Medulla oblongata (tissue), 1 donor: ENCODE data around the gene C11orf16.
"Not testable (repeated sequence)": the region's sequence is repeated elsewhere in the genome, so short reads cannot be mapped to it uniquely, and the experiment has no call there.

Experiments
- DNase-seq: peaks from one replicate; pipeline ENCODE4 v3.0.0-alpha.2; 2015; ENCODE audit errors: extremely low spot score

Gene C11orf16

GRCh38 chr11:8937159-8937558, 4.4 kb upstream of the C11orf16 start:
- DNase-seq = no peak

- not testable (repeated sequence) for DNase-seq
These were observed 3.0 kb upstream of the C11orf16 start for GRCh38 chr11:8935789-8936188.

- no peak for DNase-seq
These were observed 2.2 kb upstream of the C11orf16 start for GRCh38 chr11:8934742-8935488.

GRCh38 chr11:8933931-8934330, 1.2 kb upstream of the C11orf16 start:
- DNase-seq = no peak

- DNase-seq = no peak
These were observed 2.1 kb downstream of the C11orf16 start for GRCh38 chr11:8930456-8931175.

GRCh38 chr11:8928981-8929615, 3.6 kb downstream of the C11orf16 start:
- DNase-seq = no peak

- DNase-seq = no peak
These were observed 4.5 kb downstream of the C11orf16 start for GRCh38 chr11:8928205-8928604.

GRCh38 chr11:8927233-8927632, 5.5 kb downstream of the C11orf16 start:
- no peak for DNase-seq

- DNase-seq = no peak
These were observed 6.5 kb downstream of the C11orf16 start for GRCh38 chr11:8926236-8926635.

- DNase-seq = no peak
These were observed 7.0 kb downstream of the C11orf16 start for GRCh38 chr11:8925711-8926110.

GRCh38 chr11:8922691-8923090, 10.1 kb downstream of the C11orf16 start:
- no peak for DNase-seq

- no peak for DNase-seq
These were observed 15.5 kb downstream of the C11orf16 start for GRCh38 chr11:8917157-8917825.

GRCh38 chr11:8914661-8915018, 18.1 kb downstream of the C11orf16 start:
- no peak for DNase-seq

- DNase-seq = peak; percentile 73
These were observed 18.6 kb downstream of the C11orf16 start for GRCh38 chr11:8913961-8914660.

- DNase-seq = peak; percentile 98
These were observed 21.5 kb downstream of the C11orf16 start, which contains the start of gene AKIP1 for GRCh38 chr11:8911029-8911823. Gene AKIP1 (plus strand): TSS chr11:8911189. CDS start chr11:8911450, 261 bp downstream.

- no peak for DNase-seq
These were observed 22.1 kb downstream of the C11orf16 start for GRCh38 chr11:8910649-8911026.

- peak; percentile 27 for DNase-seq
These were observed 24.6 kb downstream of the C11orf16 start for GRCh38 chr11:8908099-8908498.

- DNase-seq = no peak
These were observed 25.6 kb downstream of the C11orf16 start for GRCh38 chr11:8907116-8907515.

GRCh38 chr11:8905528-8906165, 27.1 kb downstream of the C11orf16 start:
- no peak for DNase-seq

- no peak for DNase-seq
These were observed 33.5 kb downstream of the C11orf16 start for GRCh38 chr11:8899119-8899753.
